Parathyroid adenoma (tissue), 2 donors: ENCODE measurements around the gene GPHA2.

Experiments used
- H2AFZ ChIP-seq: fragments of 300-600 bp; sonication (generic); one replicate; pipeline ENCODE4 v1.7.0; 2017; ENCODE audit warnings: antibody characterized with exemption, mild to moderate bottlenecking
- H3K27ac ChIP-seq: fragments of 300-600 bp; sonication (generic); one replicate; pipeline ENCODE4 v1.7.0; 2017
- H3K27me3 ChIP-seq: fragments of 300-600 bp; sonication (generic); one replicate; pipeline ENCODE4 v1.7.0; 2017; ENCODE audit warnings: low read length; ENCODE audit not compliant: control insufficient read depth, insufficient read depth
- H3K36me3 ChIP-seq: fragments of 300-600 bp; sonication (generic); one replicate; pipeline ENCODE4 v1.7.0; 2017; ENCODE audit warnings: low read length; ENCODE audit not compliant: control insufficient read depth, insufficient read depth
- H3K4me1 ChIP-seq: fragments of 300-600 bp; sonication (generic); one replicate; pipeline ENCODE4 v1.7.0; 2017; ENCODE audit warnings: control low read depth
- H3K4me2 ChIP-seq: fragments of 300-600 bp; sonication (generic); one replicate; pipeline ENCODE4 v1.7.0; 2017; ENCODE audit warnings: low read length
- H3K4me3 ChIP-seq: fragments of 300-600 bp; sonication (generic); one replicate; pipeline ENCODE4 v1.7.0; 2017; ENCODE audit warnings: low read depth, low read length
- H3K79me2 ChIP-seq: fragments of 300-600 bp; sonication (generic); one replicate; pipeline ENCODE4 v1.7.0; 2017; ENCODE audit warnings: control low read depth
- H3K9ac ChIP-seq: fragments of 300-600 bp; sonication (generic); one replicate; pipeline ENCODE4 v1.7.0; 2017; ENCODE audit warnings: mild to moderate bottlenecking
- H3K9me3 ChIP-seq: fragments of 300-600 bp; sonication (generic); one replicate; pipeline ENCODE4 v1.7.0; 2017; ENCODE audit warnings: low read length; ENCODE audit not compliant: control insufficient read depth
- TF ChIP-seq, protein P1 (sequence below): fragments of 300-600 bp; sonication (generic); IDR thresholded peaks from one replicate; pipeline ENCODE4 v1.7.0; 2017; ENCODE audit warnings: antibody characterized with exemption, mild to moderate bottlenecking
- donor health status: primary hyperparathyroidism.

The GPHA2 gene

DNA sequence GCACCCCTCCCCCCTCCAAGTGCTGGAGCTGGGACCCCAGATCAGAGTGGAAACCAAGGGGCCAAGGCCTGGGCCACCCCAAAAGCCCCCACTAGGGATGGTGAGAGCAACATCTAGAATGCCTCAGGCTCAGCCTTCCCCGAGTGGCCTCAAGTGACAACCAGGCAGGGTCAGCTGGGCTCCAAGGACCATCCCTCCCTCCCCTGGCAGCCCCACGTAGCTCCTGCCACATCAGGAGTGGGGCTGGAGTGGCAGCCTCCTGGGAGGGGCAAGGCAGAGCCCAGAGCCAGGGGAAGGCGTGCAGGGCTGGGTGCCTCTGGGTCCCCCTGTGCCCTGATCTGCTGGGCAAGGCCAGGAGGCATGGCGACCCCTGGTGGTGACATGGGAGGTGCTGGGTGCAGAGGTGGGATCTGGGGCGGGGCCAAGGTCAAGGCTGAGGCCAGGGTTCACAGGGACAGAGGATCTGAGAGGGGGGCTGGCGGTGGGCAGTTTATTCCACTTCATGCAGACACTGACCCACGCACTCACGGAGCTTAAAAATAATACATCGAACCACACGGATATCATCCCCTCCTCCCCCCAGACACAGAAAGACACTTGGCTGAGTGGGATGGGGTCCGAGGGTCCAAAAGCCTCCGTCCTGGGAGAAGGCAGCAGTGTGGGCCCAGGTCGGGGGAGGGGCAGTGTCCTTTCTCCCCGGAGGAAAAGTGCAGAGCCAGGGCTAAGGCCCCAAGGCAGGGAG is 41.5 kb downstream of the GPHA2 start:
- no peaks in the 10 kb centered on the region for H3K79me2 ChIP-seq
- no peak overlapping the region for H3K27ac ChIP-seq
- H3K4me2 ChIP-seq = no peak overlapping the region
- H3K27me3 ChIP-seq = no peaks in the 10 kb centered on the region
- H3K9me3 ChIP-seq = no peaks in the 10 kb centered on the region
- H3K4me3 ChIP-seq = no peak overlapping the region
- H3K4me1 ChIP-seq = no peaks in the 10 kb centered on the region
- H3K9ac ChIP-seq = no peak overlapping the region
- no peak overlapping the region for H2AFZ ChIP-seq
- no peaks in the 10 kb centered on the region for H3K36me3 ChIP-seq
- TF ChIP-seq, protein P1, sequence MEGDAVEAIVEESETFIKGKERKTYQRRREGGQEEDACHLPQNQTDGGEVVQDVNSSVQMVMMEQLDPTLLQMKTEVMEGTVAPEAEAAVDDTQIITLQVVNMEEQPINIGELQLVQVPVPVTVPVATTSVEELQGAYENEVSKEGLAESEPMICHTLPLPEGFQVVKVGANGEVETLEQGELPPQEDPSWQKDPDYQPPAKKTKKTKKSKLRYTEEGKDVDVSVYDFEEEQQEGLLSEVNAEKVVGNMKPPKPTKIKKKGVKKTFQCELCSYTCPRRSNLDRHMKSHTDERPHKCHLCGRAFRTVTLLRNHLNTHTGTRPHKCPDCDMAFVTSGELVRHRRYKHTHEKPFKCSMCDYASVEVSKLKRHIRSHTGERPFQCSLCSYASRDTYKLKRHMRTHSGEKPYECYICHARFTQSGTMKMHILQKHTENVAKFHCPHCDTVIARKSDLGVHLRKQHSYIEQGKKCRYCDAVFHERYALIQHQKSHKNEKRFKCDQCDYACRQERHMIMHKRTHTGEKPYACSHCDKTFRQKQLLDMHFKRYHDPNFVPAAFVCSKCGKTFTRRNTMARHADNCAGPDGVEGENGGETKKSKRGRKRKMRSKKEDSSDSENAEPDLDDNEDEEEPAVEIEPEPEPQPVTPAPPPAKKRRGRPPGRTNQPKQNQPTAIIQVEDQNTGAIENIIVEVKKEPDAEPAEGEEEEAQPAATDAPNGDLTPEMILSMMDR = peak; percentile 81

DNA sequence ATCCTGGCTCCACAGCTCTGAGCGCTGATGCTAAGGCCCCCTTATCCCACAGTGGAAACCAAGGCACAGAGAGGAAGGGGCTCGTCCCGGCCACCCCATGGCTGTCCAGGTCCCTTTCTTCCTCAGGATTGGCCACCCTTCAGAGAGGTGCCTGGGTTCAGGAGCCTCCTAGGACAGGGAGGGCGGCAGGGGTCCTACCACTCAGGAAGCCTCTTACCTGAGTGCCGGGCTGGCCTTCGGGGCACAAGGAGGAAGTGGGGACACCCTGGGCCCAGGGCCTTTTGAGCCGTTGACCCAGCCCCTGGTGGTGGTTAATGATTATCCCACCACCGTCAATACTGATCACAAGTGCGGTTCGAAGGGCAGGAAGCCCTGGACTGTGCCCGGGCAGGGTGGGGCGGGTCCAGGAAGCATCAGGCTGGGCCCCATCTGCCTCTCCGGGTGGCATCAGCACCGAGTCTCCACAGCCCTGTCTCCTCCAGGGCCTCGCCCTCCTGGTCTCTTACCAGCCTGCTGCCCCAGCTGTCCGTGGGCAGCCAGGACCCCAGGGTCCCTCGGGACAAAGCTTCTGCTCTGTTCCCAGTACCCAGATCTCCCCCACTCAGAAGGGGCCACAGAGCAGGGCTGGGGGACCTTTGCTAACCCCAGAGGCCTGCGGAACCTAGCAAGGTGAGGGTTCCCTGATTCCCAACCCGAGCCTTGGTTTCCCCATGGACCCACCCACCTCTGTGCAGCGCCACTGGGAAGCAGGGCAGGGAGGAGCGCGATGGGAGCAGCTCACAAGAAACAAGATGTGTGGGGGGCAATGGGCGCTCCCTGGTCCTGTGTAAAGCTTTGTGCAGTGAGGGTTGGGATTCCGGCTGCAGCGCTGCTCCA is 42.3 kb downstream of the GPHA2 start:
- H3K4me2 ChIP-seq = no peak overlapping the region
- TF ChIP-seq, protein P1 = no peak
- H2AFZ ChIP-seq = no peak overlapping the region
- no peaks in the 10 kb centered on the region for H3K79me2 ChIP-seq
- H3K27me3 ChIP-seq = no peaks in the 10 kb centered on the region
- H3K9ac ChIP-seq = no peak overlapping the region
- no peak overlapping the region for H3K27ac ChIP-seq
- H3K36me3 ChIP-seq = no peaks in the 10 kb centered on the region
- H3K4me1 ChIP-seq = no peaks in the 10 kb centered on the region
- no peak overlapping the region for H3K4me3 ChIP-seq
- no peaks in the 10 kb centered on the region for H3K9me3 ChIP-seq

DNA sequence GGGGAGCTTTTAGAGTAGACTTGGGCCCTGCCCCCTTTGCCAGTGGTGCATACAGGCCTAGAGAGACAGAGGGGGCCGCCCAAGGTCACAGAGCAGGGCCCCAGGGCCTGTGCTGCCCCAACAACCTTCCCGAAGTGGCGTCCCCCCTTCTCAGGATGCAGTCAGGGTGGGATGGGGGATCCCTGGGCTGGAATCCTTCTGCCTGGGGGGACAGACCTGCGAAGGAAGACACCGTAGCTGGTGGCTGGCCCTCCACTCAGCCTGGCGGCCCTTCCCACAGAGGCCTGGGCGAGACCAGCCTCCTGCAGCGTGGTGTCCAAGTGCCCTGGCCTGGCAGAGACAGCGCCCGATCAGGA is 42.9 kb downstream of the GPHA2 start:
- no peaks in the 10 kb centered on the region for H3K9me3 ChIP-seq
- no peak overlapping the region for H3K27ac ChIP-seq
- no peak overlapping the region for H2AFZ ChIP-seq

DNA sequence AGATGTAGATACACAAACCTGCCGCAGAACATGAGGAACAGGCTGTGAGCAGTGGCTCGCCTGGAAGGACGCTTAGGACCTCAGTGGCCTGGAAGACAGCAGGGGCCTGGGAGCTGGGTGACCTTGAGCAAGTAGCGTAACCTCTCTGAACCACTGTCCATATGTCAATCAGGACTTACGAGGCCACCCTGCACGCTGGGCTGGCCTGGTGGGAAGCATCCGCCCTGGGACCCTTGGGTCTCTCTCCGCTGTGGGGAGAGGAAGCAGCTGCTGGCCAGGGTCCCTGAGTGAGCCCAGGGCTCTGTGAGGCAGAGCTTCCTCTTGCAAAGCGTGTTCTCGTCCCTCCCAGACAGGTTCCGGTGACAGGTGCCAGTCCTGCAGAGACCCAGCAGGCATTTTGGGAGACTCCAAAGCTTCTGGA is 43.3 kb downstream of the GPHA2 start:
- H3K27me3 ChIP-seq = no peaks in the 10 kb centered on the region
- H3K36me3 ChIP-seq = no peaks in the 10 kb centered on the region
- H2AFZ ChIP-seq = no peak overlapping the region
- H3K9me3 ChIP-seq = no peaks in the 10 kb centered on the region
- H3K4me3 ChIP-seq = no peak overlapping the region
- TF ChIP-seq, protein P1 = no peak
- H3K4me1 ChIP-seq = no peaks in the 10 kb centered on the region
- H3K79me2 ChIP-seq = no peaks in the 10 kb centered on the region
- H3K27ac ChIP-seq = no peak overlapping the region
- no peak overlapping the region for H3K9ac ChIP-seq
- no peak overlapping the region for H3K4me2 ChIP-seq

More for the DNA sequence above, 42.9 kb downstream of the GPHA2 start:
- Histone ChIP-seq H3K27me3 (no peaks in the 10 kb centered on the region), H3K4me3 (no peak overlapping the region), H3K79me2 (no peaks in the 10 kb centered on the region), H3K4me1 (no peaks in the 10 kb centered on the region), H3K4me2 (no peak overlapping the region), H3K9ac (no peak overlapping the region), H3K36me3 (no peaks in the 10 kb centered on the region)
- TF ChIP-seq, protein P1 = no peak
